Activated CD8-positive, alpha-beta memory T cell treated with anti-CD3 and anti-CD28 coated beads, Interleukin-2, amount 50 U/mL, for 1 hour (primary cell): Measurements from ENCODE around the gene SCGB3A2.

ENCODE experiments used
- DNase-seq: peaks from one replicate; pipeline ENCODE4 v3.0.0-alpha.2; 2020; ENCODE audit errors: extremely low read depth

Gene SCGB3A2

GRCh38 chr5:147904110-147904509 is 25.6 kb downstream of the SCGB3A2 start:
- DNase-seq = no peak

GRCh38 chr5:147906326-147907095 is 28.0 kb downstream of the SCGB3A2 start, which contains the start of gene C5orf46:
TSS of gene C5orf46 (minus strand) at chr5:147906538. CDS start at chr5:147906501, 37 bp downstream.
- DNase-seq = no peak

GRCh38 chr5:147911427-147911826 is 32.9 kb downstream of the SCGB3A2 start:
- DNase-seq = no peak

- no peak for DNase-seq
Measured at GRCh38 chr5:147912011-147912410, 33.5 kb downstream of the SCGB3A2 start.

GRCh38 chr5:147913786-147914185 is 35.3 kb downstream of the SCGB3A2 start:
- DNase-seq = no peak

GRCh38 chr5:147918101-147918685 is 39.7 kb downstream of the SCGB3A2 start:
- no peak for DNase-seq

GRCh38 chr5:147918899-147919298 is 40.4 kb downstream of the SCGB3A2 start:
- DNase-seq = no peak

- no peak for DNase-seq
Measured at GRCh38 chr5:147920420-147921030, 42.0 kb downstream of the SCGB3A2 start.

GRCh38 chr5:147921136-147921535 is 42.6 kb downstream of the SCGB3A2 start:
- DNase-seq = no peak

GRCh38 chr5:147925020-147925419 is 46.5 kb downstream of the SCGB3A2 start:
- no peak for DNase-seq

GRCh38 chr5:147927901-147928300 is 49.4 kb downstream of the SCGB3A2 start:
- DNase-seq = no peak

GRCh38 chr5:147930769-147931168 is 52.3 kb downstream of the SCGB3A2 start:
- DNase-seq = no peak
